Inflammatory macrophage treated with lipopolysaccharide for 4 hours (primary cell): ENCODE data around the gene PIP5K1B.
A peak's percentile ranks its signal among the peaks of the same experiment; 100 is the strongest.

Experiments
- DNase-seq: peaks from one replicate; pipeline ENCODE4 v3.0.0-alpha.2; 2020

Gene PIP5K1B

GRCh38 chr9:68779558-68780379 lies 74.7 kb downstream of the PIP5K1B start:
- DNase-seq = peak; percentile 97

- DNase-seq = no peak
Observed at GRCh38 chr9:68780380-68780712, 75.3 kb downstream of the PIP5K1B start.

GRCh38 chr9:68780720-68781119 lies 75.7 kb downstream of the PIP5K1B start:
- DNase-seq = no peak

- no peak for DNase-seq
Observed at GRCh38 chr9:68781928-68782327, 76.9 kb downstream of the PIP5K1B start.

- no peak for DNase-seq
Observed at GRCh38 chr9:68782546-68782945, 77.5 kb downstream of the PIP5K1B start.

- DNase-seq = no peak
Observed at GRCh38 chr9:68785965-68786364, 80.9 kb downstream of the PIP5K1B start.

GRCh38 chr9:68791169-68791568 lies 86.1 kb downstream of the PIP5K1B start:
- DNase-seq = no peak

- peak; percentile 5 for DNase-seq
Observed at GRCh38 chr9:68793605-68794343, 88.7 kb downstream of the PIP5K1B start.

- no peak for DNase-seq
Observed at GRCh38 chr9:68794898-68795297, 89.9 kb downstream of the PIP5K1B start.

GRCh38 chr9:68795411-68795810 lies 90.4 kb downstream of the PIP5K1B start:
- DNase-seq = no peak

GRCh38 chr9:68797116-68797515 lies 92.1 kb downstream of the PIP5K1B start:
- DNase-seq = no peak

GRCh38 chr9:68798423-68798822 lies 93.4 kb downstream of the PIP5K1B start:
- DNase-seq = no peak

- DNase-seq = no peak
Observed at GRCh38 chr9:68800836-68801235, 95.8 kb downstream of the PIP5K1B start.

- no peak for DNase-seq
Observed at GRCh38 chr9:68802525-68803015, 97.5 kb downstream of the PIP5K1B start.

- no peak for DNase-seq
Observed at GRCh38 chr9:68804911-68805889, 100.2 kb downstream of the PIP5K1B start.

- no peak for DNase-seq
Observed at GRCh38 chr9:68805890-68806517, 101.0 kb downstream of the PIP5K1B start.

GRCh38 chr9:68808338-68808890 lies 103.4 kb downstream of the PIP5K1B start:
- no peak for DNase-seq

- no peak for DNase-seq
Observed at GRCh38 chr9:68817079-68817875, 112.2 kb downstream of the PIP5K1B start.

- DNase-seq = no peak
Observed at GRCh38 chr9:68819065-68819464, 114.0 kb downstream of the PIP5K1B start.

- DNase-seq = peak; percentile 51
Observed at GRCh38 chr9:68821911-68822310, 116.9 kb downstream of the PIP5K1B start.

- no peak for DNase-seq
Observed at GRCh38 chr9:68822596-68823165, 117.6 kb downstream of the PIP5K1B start.
